HepG2 (cell line): ENCODE data around the gene TUT7. TPM values are rescaled to one million over a fixed set of nuclear protein-coding genes. Genes with fewer than 3 reads are reported as not detected.

Experiments
- CSRNP1 ChIP-seq: sonication (generic); formaldehyde crosslinking; IDR thresholded peaks from 2 replicates; pipeline ENCODE4 v1.8.1; 2023; ENCODE audit warnings: mild to moderate bottlenecking, missing genetic modification reagents
- FOXP4 ChIP-seq: sonication (generic); formaldehyde crosslinking; IDR thresholded peaks from 2 replicates; pipeline ENCODE4 v1.4.0; 2020; ENCODE audit warnings: missing genetic modification reagents
- MEIS1 ChIP-seq: sonication (generic); formaldehyde crosslinking; IDR thresholded peaks from 2 replicates; pipeline ENCODE4 v1.9.0; 2021; ENCODE audit warnings: mild to moderate bottlenecking, missing genetic modification reagents, moderate library complexity, borderline replicate concordance
- MXD4 ChIP-seq: IDR thresholded peaks from 2 replicates; pipeline ENCODE4 v1.6.1; 2016; ENCODE audit warnings: mild to moderate bottlenecking, missing biosample characterization, missing genetic modification reagents
- MZF1 ChIP-seq: sonication (generic); formaldehyde crosslinking; IDR thresholded peaks from 2 replicates; pipeline ENCODE4 v1.8.1; 2023; ENCODE audit warnings: mild to moderate bottlenecking, missing genetic modification reagents, borderline replicate concordance
- PAWR ChIP-seq: sonication (generic); formaldehyde crosslinking; IDR thresholded peaks from 2 replicates; pipeline ENCODE4 v1.4.0; 2020; ENCODE audit warnings: missing genetic modification reagents, mild to moderate bottlenecking, borderline replicate concordance
- RAD51 ChIP-seq: fragments of 450-650 bp; IDR thresholded peaks from 2 replicates; pipeline ENCODE4 v1.6.1; 2016; ENCODE audit warnings: borderline replicate concordance
- RBAK ChIP-seq: sonication (generic); formaldehyde crosslinking; IDR thresholded peaks from 2 replicates; pipeline ENCODE4 v1.5.1; 2020; ENCODE audit warnings: mild to moderate bottlenecking, missing genetic modification reagents
- REL ChIP-seq: sonication (generic); formaldehyde crosslinking; conservative IDR thresholded peaks from 2 replicates; pipeline ENCODE4 v1.8.0; 2022; ENCODE audit warnings: mild to moderate bottlenecking, missing genetic modification reagents, moderate library complexity
- TBX2 ChIP-seq: sonication (generic); formaldehyde crosslinking; IDR thresholded peaks from 2 replicates; pipeline ENCODE4 v1.5.0; 2020; ENCODE audit warnings: missing genetic modification reagents, mild to moderate bottlenecking, borderline replicate concordance
- THAP9 ChIP-seq: sonication (generic); formaldehyde crosslinking; IDR thresholded peaks from 2 replicates; pipeline ENCODE4; 2020; ENCODE audit warnings: missing genetic modification reagents, mild to moderate bottlenecking, borderline replicate concordance
- TRIM24 ChIP-seq: sonication (generic); formaldehyde crosslinking; IDR thresholded peaks from 2 replicates; pipeline ENCODE4 v1.8.0; 2022; ENCODE audit warnings: mild to moderate bottlenecking, missing genetic modification reagents
- U2AF2 ChIP-seq: fragments of 200-400 bp; formaldehyde crosslinking; IDR thresholded peaks from 2 replicates; pipeline ENCODE4 v1.6.1; 2017; ENCODE audit warnings: low read depth, mild to moderate bottlenecking, low read length
- YEATS4 ChIP-seq: sonication (generic); formaldehyde crosslinking; IDR thresholded peaks from 2 replicates; pipeline ENCODE4 v1.4.0; 2020; ENCODE audit warnings: missing genetic modification reagents, borderline replicate concordance
- ZKSCAN8 ChIP-seq: IDR thresholded peaks from 2 replicates; pipeline ENCODE4 v1.6.1; 2016; ENCODE audit warnings: borderline replicate concordance, missing genetic modification reagents, missing compliant biosample characterization
- ZNF18 ChIP-seq: sonication (generic); formaldehyde crosslinking; IDR thresholded peaks from 2 replicates; pipeline ENCODE4 v1.8.0; 2022; ENCODE audit warnings: mild to moderate bottlenecking, missing genetic modification reagents; ENCODE audit not compliant: insufficient replicate concordance
- ZNF224 ChIP-seq: sonication (generic); formaldehyde crosslinking; IDR thresholded peaks from 2 replicates; pipeline ENCODE4 v1.5.0; 2020; ENCODE audit warnings: mild to moderate bottlenecking, missing genetic modification reagents
- polyA plus RNA-seq, 8 experiments: library from polyadenylated mRNA; depleted of rRNA in 3 of 8; stranded (reverse) in 7 of 8; unstranded in 1 of 8; fragments of >200 nt; fragmentation: Illumina TruSeq in 4 of 8; extraction: Trizol in 4 of 8; gene quantifications; 2 replicates each; pipeline versions ENCODE4 v1.2.1 to v1.2.3, GENCODE V29; 2011 to 2016; ENCODE audit warnings: low read depth in 4 of 8, missing spikeins in 1 of 8, mixed read lengths in 1 of 8; ENCODE audit not compliant: insufficient read depth in 1 of 8
- total RNA-seq, 5 experiments: library from RNA; depleted of rRNA; stranded (reverse); fragments of >200 nt; fragmentation: Illumina TruSeq; extraction: Trizol; gene quantifications; 2 replicates each; pipeline ENCODE4 v1.2.3, GENCODE V29; 2016; ENCODE audit warnings: low read depth in 1 of 5

The TUT7 gene
- total and polyA plus RNA-seq, 2 of the 13 experiments (the other 11 are each of a cell fraction or from before 2014, with no cell fraction given): 12.0 to 19.4 TPM

- no peak for TF ChIP-seq RBAK (CRISPR knock-in tag)
- peak; percentile 76 for TF ChIP-seq FOXP4 (CRISPR knock-in tag)
- TF ChIP-seq CSRNP1 (CRISPR knock-in tag): peak; percentile 56; the same call in 1 of the 2 replicates
- TF ChIP-seq MEIS1: peak; percentile 78; the same call in 1 of the 2 replicates
- TF ChIP-seq RAD51: no peak
- peak; percentile 87; the same call in 1 of the 2 replicates for TF ChIP-seq THAP9 (CRISPR knock-in tag)
- peak; percentile 69 for TF ChIP-seq TBX2 (CRISPR knock-in tag)
- TF ChIP-seq REL (CRISPR knock-in tag): peak; percentile 91
- TF ChIP-seq PAWR (CRISPR knock-in tag): no peak
- TF ChIP-seq MXD4 (CRISPR knock-in tag): peak; percentile 86; the same call in 1 of the 2 replicates
- TF ChIP-seq ZNF18 (CRISPR knock-in tag): peak; percentile 84
- no peak for TF ChIP-seq TRIM24 (CRISPR knock-in tag)
- TF ChIP-seq YEATS4: peak; percentile 93
- TF ChIP-seq ZNF224 (CRISPR knock-in tag): peak; percentile 89; the same call in 1 of the 2 replicates
- TF ChIP-seq MZF1 (CRISPR knock-in tag): 0 out of 2 replicates have a peak, but pooled peaks have one; percentile 74
- no peak for TF ChIP-seq U2AF2
- TF ChIP-seq ZKSCAN8 (CRISPR knock-in tag): no peak; the same call in 1 of the 2 replicates
Measured at GRCh38 chr9:86282077-86282978, 71.9 kb downstream of the TUT7 start, which contains the start of gene ISCA1 (continued).
